Activated T-helper 2 cell treated with anti-CD3 and anti-CD28 coated beads, Interferon-gamma antibody, Interleukin-2, Interleukin-4, amounts not matched to agents 10 μg/mL and 5 μg/mL and 100 μg/mL, durations not matched to agents 14 hours and 24 hours and 36 hours (primary cell): ENCODE results near the gene ST6GAL2. TPM values are rescaled to one million over a fixed set of nuclear protein-coding genes. Genes with fewer than 3 reads are reported as not detected.

ENCODE experiments used
- DNase-seq: peaks from one replicate; pipeline ENCODE4 v3.0.0; 2021; ENCODE audit warnings: low spot score
- H3K27ac Mint-ChIP-seq: one replicate; pipeline ENCODE4 v1.8.0; 2021; ENCODE audit warnings: mixed read lengths
- H3K27me3 Mint-ChIP-seq: one replicate; pipeline ENCODE4 v1.8.0; 2021; ENCODE audit warnings: low read depth, mixed read lengths
- H3K36me3 Mint-ChIP-seq: one replicate; pipeline ENCODE4 v1.8.0; 2021; ENCODE audit warnings: low read depth, mixed read lengths
- H3K4me1 Mint-ChIP-seq: one replicate; pipeline ENCODE4 v1.8.0; 2021; ENCODE audit warnings: low read depth, mixed read lengths
- H3K4me3 Mint-ChIP-seq: one replicate; pipeline ENCODE4 v1.8.0; 2021; ENCODE audit warnings: low read depth, mild to moderate bottlenecking, moderate library complexity, mixed read lengths
- H3K9me3 Mint-ChIP-seq: one replicate; pipeline ENCODE4 v1.8.0; 2021; ENCODE audit warnings: mixed read lengths
- intact Hi-C: fragments of 100-400 bp; cut with micrococcal nuclease; formaldehyde crosslinking; loops from one replicate; pipeline ENCODE4 v1.15.1; 2023
- total RNA-seq: library from RNA; stranded (reverse); gene quantifications from 2 replicates; pipeline ENCODE4 v1.2.3, GENCODE V29; 2022

The ST6GAL2 gene
- total RNA-seq, 1 donor from 2014 or later = not detected

DNA sequence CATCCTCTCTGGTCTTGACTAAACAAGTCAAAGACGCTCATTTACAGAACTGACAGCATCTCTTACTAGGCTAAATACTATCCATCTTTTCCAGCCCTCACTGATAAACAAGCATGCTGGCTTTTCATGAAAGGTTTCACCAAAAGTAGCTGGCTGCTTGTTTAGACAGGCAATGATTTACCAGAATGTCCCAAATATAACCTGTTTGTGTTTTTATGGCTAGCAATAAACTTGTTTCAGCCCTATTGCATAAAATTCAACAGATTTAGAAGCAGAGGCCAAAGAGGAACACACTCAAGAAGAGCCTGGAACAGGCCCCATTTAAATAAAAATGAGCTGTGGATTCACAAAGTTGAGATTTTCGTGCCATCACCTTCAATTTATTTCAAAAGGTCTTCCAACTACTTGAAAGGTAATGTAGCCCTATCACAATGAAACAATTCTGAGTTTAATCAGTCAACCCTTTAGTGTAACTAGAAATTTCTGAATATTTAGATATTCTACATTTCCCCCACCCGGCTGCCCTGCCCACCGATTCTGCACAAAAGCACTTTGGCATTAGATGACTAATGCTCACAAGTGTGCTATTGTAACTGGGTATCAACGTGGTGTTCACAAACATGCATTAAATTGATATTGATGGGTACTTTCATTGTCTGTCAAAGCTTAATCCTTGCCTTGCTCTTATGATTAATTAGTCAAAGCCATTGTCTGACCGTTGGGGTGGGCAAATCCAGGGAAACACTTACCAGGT lies 54.0 kb downstream of the ST6GAL2 start:
- no peaks in the 10 kb centered on the region for H3K4me1 Mint-ChIP-seq
- H3K36me3 Mint-ChIP-seq = no peaks in the 10 kb centered on the region
- no peaks in the 10 kb centered on the region for H3K9me3 Mint-ChIP-seq
- H3K27ac Mint-ChIP-seq = no peak overlapping the region
- intact Hi-C loops = no loop called here
- DNase-seq = no peak
- no peaks in the 10 kb centered on the region for H3K27me3 Mint-ChIP-seq
- no peak overlapping the region for H3K4me3 Mint-ChIP-seq

DNA sequence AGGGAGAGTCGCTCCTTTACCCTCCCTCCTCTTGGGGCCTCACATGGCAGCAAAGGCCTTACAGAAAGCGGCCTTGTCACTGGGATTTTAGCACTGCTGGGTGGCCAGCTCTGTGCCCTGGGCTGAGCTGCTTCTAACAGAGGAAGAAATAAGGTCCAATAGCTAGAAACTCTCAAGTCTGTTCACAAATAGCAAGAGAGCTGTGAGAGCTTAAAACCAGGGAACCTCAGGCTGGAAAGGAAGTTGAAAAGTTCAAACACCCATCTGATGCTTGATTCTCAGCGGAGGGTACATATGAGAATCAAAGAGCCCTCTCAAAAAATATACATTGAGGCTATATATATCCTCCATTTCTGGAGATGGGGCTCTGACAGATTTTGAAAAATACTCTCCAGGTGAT lies 54.7 kb downstream of the ST6GAL2 start:
- DNase-seq = no peak

DNA sequence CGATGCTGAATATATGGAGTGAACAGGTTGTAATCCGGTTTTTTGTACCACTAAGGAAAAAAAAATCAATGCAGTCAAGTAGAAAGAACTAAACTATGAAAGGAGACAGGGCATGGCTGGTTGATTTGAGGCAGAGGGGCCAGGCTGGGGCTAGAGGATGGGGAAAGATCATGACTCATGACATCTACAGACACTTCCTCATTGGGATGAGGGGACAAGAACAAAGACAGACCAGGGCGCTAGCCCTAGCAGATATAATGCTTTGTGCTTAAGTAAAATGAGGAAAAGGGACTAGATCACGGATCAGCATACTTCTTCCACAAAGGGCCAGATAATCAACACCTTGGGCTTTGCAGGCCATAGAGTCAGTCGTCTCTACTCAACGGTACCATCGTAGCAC lies 55.8 kb downstream of the ST6GAL2 start:
- DNase-seq = no peak
- H3K27me3 Mint-ChIP-seq = no peaks in the 10 kb centered on the region

More for the DNA sequence above, 54.7 kb downstream of the ST6GAL2 start:
- Mint-ChIP-seq H3K4me3 (no peak overlapping the region), H3K27ac (no peak overlapping the region), H3K9me3 (no peaks in the 10 kb centered on the region), H3K27me3 (no peaks in the 10 kb centered on the region), H3K36me3 (no peaks in the 10 kb centered on the region), H3K4me1 (no peaks in the 10 kb centered on the region)
- intact Hi-C loops = no loop called here

DNA sequence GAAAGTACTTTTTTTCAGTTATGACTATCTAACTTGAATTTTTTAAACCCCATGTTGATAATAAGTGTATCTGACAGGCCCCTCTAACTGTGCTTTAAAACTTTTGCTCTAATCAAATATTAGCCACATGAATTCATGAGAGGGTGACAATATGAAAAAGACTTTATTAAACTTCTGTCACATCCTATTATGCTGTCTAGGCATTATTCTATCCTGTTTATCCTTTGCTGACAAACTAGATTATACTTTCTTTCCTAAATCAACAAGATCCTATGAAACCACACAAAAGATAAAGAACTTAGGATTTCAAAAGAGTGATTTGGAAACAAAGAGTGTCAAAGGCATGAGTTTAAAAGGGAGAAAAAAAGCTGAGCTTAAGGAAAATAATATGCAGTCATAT lies 57.8 kb downstream of the ST6GAL2 start:
- intact Hi-C loops = no loop called here

More for the DNA sequence above, 55.8 kb downstream of the ST6GAL2 start:
- no peaks in the 10 kb centered on the region for H3K4me1 Mint-ChIP-seq
- H3K27ac Mint-ChIP-seq = no peak overlapping the region
- H3K9me3 Mint-ChIP-seq = no peaks in the 10 kb centered on the region
- H3K36me3 Mint-ChIP-seq = no peaks in the 10 kb centered on the region
- H3K4me3 Mint-ChIP-seq = no peak overlapping the region
- intact Hi-C loops = no loop called here

DNA sequence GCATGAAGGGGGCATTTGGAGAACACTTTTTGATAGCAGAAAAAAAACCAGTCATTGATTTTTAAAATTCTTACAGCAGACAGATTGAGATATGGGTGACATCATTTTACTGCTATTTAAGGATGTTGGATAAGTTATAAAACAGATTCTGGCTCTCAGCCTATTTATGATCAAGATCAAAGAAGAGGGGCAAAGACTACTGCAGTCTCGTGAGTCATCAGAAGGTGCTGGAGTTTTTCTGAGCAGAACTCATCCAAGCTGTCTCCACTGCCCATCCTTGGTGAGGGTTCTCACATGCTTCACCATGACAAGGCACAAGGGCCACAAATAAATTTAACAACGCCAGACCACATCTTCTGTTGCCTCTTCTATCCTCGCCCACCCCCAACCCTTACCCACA lies 58.8 kb downstream of the ST6GAL2 start:
- no peak for DNase-seq
- no peaks in the 10 kb centered on the region for H3K27me3 Mint-ChIP-seq
- H3K36me3 Mint-ChIP-seq = no peaks in the 10 kb centered on the region
- no peak overlapping the region for H3K27ac Mint-ChIP-seq
- no peaks in the 10 kb centered on the region for H3K4me1 Mint-ChIP-seq
- intact Hi-C loops = no loop called here
- H3K4me3 Mint-ChIP-seq = no peak overlapping the region
- H3K9me3 Mint-ChIP-seq = no peaks in the 10 kb centered on the region

More for the DNA sequence above, 57.8 kb downstream of the ST6GAL2 start:
- Mint-ChIP-seq H3K27ac (no peak overlapping the region), H3K36me3 (no peaks in the 10 kb centered on the region), H3K4me1 (no peaks in the 10 kb centered on the region), H3K9me3 (no peaks in the 10 kb centered on the region), H3K4me3 (no peak overlapping the region), H3K27me3 (no peaks in the 10 kb centered on the region)
- DNase-seq = no peak

DNA sequence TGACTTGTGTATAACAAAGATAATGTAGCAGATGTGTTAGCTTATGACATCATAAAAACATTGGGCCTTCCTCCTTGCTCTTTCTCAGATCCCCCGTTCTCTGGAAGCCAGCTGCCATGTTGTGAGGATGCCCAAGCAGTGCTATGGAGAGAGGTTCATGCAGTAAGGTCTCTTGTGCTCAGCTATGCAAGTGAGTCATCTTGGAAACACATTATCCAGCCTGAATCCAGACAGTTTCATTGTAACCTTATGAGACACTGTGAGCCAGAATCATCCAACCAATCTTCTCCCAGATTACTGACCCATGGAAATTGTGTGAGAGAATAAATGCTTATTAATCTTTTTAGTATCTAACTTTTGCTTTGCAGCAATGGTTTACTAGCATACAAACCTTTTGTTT lies 60.8 kb downstream of the ST6GAL2 start:
- DNase-seq = no peak
- Mint-ChIP-seq H3K4me1 (no peaks in the 10 kb centered on the region), H3K4me3 (no peak overlapping the region), H3K27ac (no peak overlapping the region), H3K9me3 (no peaks in the 10 kb centered on the region), H3K36me3 (no peaks in the 10 kb centered on the region), H3K27me3 (no peaks in the 10 kb centered on the region)
- intact Hi-C loops = no loop called here

DNA sequence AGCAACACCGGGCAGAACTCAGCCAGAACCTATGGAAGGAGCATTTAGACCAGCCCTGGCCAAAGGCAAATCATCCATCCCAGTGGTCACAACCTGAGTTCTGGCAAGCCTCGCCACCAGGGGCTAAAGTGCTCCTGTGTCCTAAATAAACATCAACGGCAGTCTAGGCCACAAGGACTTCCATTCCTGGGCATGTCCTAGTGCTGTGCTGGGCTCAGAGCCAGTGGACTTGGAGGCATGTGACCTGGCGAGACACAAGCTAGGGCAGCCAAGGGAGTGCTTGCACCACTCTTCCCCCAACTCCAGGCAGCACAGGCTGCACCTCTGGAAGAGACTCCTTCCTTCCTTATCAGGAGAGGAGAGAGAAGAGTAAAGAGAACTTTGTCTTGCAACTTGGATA lies 69.0 kb downstream of the ST6GAL2 start:
- intact Hi-C loops = no loop called here
- Mint-ChIP-seq H3K27ac (no peak overlapping the region), H3K36me3 (no peaks in the 10 kb centered on the region), H3K27me3 (no peaks in the 10 kb centered on the region), H3K9me3 (no peaks in the 10 kb centered on the region), H3K4me1 (no peaks in the 10 kb centered on the region), H3K4me3 (no peak overlapping the region)
- DNase-seq = no peak

DNA sequence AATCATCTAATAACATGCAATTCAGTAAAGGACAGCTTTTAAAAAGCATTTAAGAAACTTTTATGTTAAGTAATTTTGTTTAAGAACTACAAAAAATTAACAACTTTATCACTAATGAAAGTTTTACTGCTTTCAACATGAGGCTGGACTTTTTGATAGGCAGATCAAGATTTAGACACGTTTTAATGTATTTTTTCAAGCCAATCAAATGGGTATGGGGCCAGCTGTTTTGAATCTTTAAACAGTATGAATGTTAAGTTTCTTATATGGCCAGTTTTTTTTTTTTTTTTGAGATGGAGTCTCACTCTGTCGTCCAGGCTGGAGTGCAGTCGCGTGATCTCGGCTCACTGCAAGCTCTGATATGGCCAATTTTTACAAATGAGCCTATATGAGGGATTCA lies 73.1 kb downstream of the ST6GAL2 start:
- no peak for DNase-seq
- no peaks in the 10 kb centered on the region for H3K4me1 Mint-ChIP-seq
- intact Hi-C loops = no loop called here
- no peaks in the 10 kb centered on the region for H3K27me3 Mint-ChIP-seq
- H3K4me3 Mint-ChIP-seq = no peak overlapping the region
- no peaks in the 10 kb centered on the region for H3K36me3 Mint-ChIP-seq
- H3K27ac Mint-ChIP-seq = no peak overlapping the region
- H3K9me3 Mint-ChIP-seq = no peaks in the 10 kb centered on the region

DNA sequence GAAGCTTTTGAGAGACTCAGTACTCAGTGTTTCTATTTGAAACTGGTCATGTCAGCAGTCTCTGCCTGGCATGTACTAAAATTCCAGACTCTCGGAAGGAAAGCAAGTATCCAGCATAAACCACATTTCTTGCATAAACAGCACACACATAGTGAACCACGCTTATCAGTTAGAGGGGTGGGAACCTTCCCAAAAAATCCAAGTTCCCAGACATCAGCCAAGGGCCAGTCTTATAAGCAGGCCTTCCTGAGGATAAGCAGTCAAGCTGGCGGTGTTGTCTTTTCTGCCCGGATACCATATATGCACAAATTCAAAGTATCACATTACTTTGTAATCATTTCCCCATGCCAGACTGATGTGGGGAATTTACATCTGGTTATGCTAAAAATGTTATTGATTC lies 73.6 kb downstream of the ST6GAL2 start:
- no peak overlapping the region for H3K4me3 Mint-ChIP-seq
- DNase-seq = no peak
- intact Hi-C loops = no loop called here
- H3K9me3 Mint-ChIP-seq = no peaks in the 10 kb centered on the region
- no peaks in the 10 kb centered on the region for H3K36me3 Mint-ChIP-seq
- H3K27ac Mint-ChIP-seq = no peak overlapping the region
- H3K4me1 Mint-ChIP-seq = no peaks in the 10 kb centered on the region
- H3K27me3 Mint-ChIP-seq = no peaks in the 10 kb centered on the region

DNA sequence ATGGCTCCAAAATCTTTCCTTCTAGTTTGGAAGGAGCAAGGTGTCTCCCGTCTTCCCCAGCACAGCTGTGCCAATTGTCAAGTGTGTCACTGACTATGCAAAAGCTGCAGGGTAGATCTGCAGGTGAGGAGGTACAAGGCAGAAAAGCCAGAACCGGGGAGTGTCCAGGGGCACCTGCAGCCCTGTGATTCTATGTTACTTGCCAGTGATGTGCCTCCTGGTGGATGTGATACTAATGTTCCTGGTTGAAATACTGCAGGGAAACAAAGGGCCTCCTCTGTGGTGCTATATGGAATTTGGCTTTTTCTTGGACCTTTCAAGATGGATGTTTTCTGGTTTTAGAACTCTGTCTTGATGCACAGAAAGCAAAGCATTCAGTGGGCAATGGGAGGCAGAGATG lies 80.3 kb downstream of the ST6GAL2 start:
- Mint-ChIP-seq H3K4me1 (no peaks in the 10 kb centered on the region), H3K9me3 (no peaks in the 10 kb centered on the region), H3K4me3 (no peak overlapping the region), H3K36me3 (no peaks in the 10 kb centered on the region), H3K27me3 (no peaks in the 10 kb centered on the region), H3K27ac (no peak overlapping the region)
- intact Hi-C loops = no loop called here
- no peak for DNase-seq

DNA sequence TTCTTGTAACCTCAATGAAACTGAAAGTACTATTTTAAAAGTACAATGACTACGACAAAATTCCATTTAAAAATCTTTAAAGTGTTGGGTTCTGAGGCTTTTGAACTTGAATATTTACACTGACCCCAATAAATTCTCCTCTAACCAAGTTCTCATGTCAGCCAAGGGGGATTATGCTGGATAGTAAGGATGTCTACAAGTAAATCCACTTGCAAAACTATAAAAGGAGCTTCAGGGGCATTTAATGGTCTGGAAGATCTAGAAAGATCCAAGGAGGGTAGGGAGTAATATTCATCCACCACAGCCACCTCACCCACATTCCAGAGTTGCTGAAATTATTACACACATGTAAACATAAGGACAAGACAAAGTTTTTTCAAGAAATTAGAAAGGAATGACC lies 81.8 kb downstream of the ST6GAL2 start:
- intact Hi-C loops = no loop called here
- Mint-ChIP-seq H3K4me3 (no peak overlapping the region), H3K27ac (no peak overlapping the region), H3K27me3 (no peaks in the 10 kb centered on the region), H3K4me1 (no peaks in the 10 kb centered on the region), H3K9me3 (no peaks in the 10 kb centered on the region), H3K36me3 (no peaks in the 10 kb centered on the region)
- no peak for DNase-seq

DNA sequence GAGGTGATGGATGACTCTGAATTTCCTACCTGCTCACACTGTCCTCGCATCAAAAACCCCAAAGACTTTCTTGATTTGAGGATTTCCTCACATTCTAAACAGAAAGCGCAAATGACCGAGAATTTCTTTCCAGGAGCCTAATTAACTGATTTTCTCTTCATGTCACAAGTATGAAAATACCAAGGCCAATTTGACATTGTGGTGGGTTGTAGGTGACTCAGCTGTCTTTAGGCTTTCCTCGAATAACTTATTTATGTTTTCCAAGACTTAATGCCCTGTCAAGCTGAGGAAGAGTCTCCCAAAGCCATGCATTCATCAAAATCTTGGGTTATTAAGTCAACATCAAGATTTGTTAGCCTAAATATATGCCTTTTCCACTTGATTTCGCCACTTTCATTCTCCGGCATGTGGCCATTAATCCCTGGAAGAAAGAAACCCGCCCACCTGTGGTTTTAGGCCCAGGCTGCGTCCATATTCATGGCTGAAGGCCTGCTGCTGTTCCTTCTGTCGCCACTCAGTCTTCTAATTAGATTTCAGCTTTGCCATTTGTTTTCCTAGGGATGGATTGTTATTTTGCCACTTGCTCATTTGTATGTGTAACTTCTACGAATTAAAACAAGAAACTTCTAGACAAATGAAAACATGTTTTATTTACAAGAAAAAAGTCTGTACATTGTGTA lies 84.9 kb downstream of the ST6GAL2 start:
- Mint-ChIP-seq H3K27me3 (no peaks in the 10 kb centered on the region), H3K27ac (no peak overlapping the region), H3K9me3 (no peaks in the 10 kb centered on the region), H3K4me3 (no peak overlapping the region), H3K36me3 (no peaks in the 10 kb centered on the region), H3K4me1 (no peaks in the 10 kb centered on the region)
- intact Hi-C loops = no loop called here
- DNase-seq = no peak

DNA sequence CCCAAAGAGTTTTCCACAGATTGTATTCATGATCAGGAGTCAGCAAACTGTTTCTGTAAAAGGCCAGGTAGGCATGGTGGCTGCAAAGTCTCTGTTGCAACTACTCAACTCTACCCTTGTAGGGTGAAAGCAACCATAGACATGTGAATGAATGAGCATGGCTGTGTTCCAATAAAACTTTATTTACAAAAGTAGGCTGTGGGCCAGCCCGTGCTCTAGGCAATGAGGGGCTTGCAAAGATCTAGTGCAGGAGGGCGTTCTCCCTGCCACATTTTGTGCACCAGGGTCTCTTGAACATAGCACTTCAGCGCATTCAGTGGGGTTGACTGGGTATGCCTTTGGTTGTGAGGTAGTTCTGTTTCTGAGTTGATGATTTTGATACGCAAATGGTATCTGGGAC lies 85.8 kb downstream of the ST6GAL2 start:
- no peak overlapping the region for H3K4me3 Mint-ChIP-seq
- intact Hi-C loops = no loop called here

More for the DNA sequence above, 85.8 kb downstream of the ST6GAL2 start:
- no peaks in the 10 kb centered on the region for H3K27me3 Mint-ChIP-seq
- no peaks in the 10 kb centered on the region for H3K36me3 Mint-ChIP-seq
- no peaks in the 10 kb centered on the region for H3K4me1 Mint-ChIP-seq
- no peak overlapping the region for H3K27ac Mint-ChIP-seq
- no peak for DNase-seq
- H3K9me3 Mint-ChIP-seq = no peaks in the 10 kb centered on the region
